ENCODE data around the gene DDX25. TPM values are rescaled to one million over a fixed set of nuclear protein-coding genes. Genes with fewer than 3 reads are reported as not detected.

DDX25 gene
- polyA plus RNA-seq, 1 donor (not counting 4 experiments of a cell fraction or from before 2014, with no cell fraction given), result 0.12 TPM

DNA sequence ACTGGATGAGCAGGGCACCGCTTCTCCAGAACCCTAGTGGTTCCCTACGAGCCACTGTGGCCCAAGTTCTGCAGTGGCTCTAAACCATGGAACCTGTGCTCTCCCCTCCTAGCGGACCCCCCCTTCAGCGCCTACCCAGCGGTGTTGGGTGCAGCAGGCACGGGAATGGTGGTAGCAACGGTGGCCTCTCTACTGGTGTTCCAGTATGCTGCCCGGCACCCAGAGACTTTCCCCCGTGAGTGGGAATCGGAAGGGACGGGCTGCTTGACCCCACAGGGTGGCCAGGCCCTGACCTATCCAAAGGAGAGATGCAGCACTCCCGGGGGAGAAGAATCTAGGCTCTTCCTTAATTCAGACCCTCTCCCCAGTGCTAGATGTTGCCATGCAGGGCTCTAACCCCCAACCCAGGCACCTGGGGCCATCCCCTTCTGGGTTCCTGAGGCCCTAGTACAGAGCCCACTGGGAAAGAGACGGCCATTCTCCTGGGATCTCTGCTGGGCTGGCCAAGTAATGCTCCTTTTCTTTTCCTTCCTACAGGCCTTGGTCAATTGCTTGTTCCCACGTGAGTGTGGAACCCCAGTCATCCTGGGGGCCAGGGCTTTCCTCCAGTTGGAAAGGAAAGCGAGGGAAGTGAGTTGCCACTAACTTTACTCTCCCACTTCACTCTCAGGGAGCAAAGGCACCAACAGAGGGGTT is 50.8 kb downstream of the DDX25 start:
- Histone ChIP-seq H3K9me3 (ENCODE audit: control insufficient read depth, low read depth, low read length) (no peaks in the 10 kb centered on the region), H3K36me3 (ENCODE audit: control insufficient read depth in 2 of 2, extremely low read depth in 1 of 2, insufficient read depth in 2 of 2, low read length in 2 of 2) (no peaks in the 10 kb centered on the region), H3K79me2 (ENCODE audit: control insufficient read depth, insufficient read depth, low read length) (no peaks in the 10 kb centered on the region), H3K4me1 (ENCODE audit: control insufficient read depth, extremely low read depth, insufficient read depth, low read length) (peaks cover 22% of the 10 kb centered on the region), H2AFZ (ENCODE audit: control insufficient read depth, low read length) (no peak overlapping the region), H3K9me1 (ENCODE audit: control insufficient read depth, extremely low read depth, insufficient read depth, low read length) (no peaks in the 10 kb centered on the region), H3K4me3 (ENCODE audit: control insufficient read depth in 2 of 3, extremely low read depth in 1 of 3, insufficient read depth in 2 of 3, low read depth in 1 of 3, low read length in 3 of 3) (no peak overlapping the region), H3K9ac (ENCODE audit: control insufficient read depth, extremely low read depth, insufficient read depth, low read length) (no peak overlapping the region), H3K27ac (ENCODE audit: control insufficient read depth, insufficient read depth, low read length) (no peak overlapping the region), H4K20me1 (ENCODE audit: control insufficient read depth, extremely low read depth, insufficient read depth, low read length) (no peaks in the 10 kb centered on the region), H3K27me3 (ENCODE audit: control insufficient read depth, extremely low read depth, insufficient read depth, low read length) (peaks cover 4% of the 10 kb centered on the region), H3K4me2 (ENCODE audit: control insufficient read depth, extremely low read depth, insufficient read depth, low read depth, low read length) (no peak overlapping the region)
- dilution Hi-C loops (cut with MboI; ENCODE audit: extremely low pct_ligation_motif_present, low sequenced_read_pairs), result no loop called here
- DNase-seq (ENCODE audit: low read depth, low spot score) (no peak), FAIRE-seq (no peak)
- TF ChIP-seq, protein P1, sequence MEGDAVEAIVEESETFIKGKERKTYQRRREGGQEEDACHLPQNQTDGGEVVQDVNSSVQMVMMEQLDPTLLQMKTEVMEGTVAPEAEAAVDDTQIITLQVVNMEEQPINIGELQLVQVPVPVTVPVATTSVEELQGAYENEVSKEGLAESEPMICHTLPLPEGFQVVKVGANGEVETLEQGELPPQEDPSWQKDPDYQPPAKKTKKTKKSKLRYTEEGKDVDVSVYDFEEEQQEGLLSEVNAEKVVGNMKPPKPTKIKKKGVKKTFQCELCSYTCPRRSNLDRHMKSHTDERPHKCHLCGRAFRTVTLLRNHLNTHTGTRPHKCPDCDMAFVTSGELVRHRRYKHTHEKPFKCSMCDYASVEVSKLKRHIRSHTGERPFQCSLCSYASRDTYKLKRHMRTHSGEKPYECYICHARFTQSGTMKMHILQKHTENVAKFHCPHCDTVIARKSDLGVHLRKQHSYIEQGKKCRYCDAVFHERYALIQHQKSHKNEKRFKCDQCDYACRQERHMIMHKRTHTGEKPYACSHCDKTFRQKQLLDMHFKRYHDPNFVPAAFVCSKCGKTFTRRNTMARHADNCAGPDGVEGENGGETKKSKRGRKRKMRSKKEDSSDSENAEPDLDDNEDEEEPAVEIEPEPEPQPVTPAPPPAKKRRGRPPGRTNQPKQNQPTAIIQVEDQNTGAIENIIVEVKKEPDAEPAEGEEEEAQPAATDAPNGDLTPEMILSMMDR (optimal IDR thresholded peaks at IDR 0.05 in 1 of 3, IDR thresholded peaks at IDR 0.05 in 1 of 3, conservative IDR thresholded peaks at IDR 0.05 in 1 of 3; ENCODE audit: extremely low read depth in 1 of 3, insufficient read depth in 2 of 3, low read length in 3 of 3), result no peak
- no peak for TF ChIP-seq EZH2 (IDR thresholded peaks at IDR 0.05; ENCODE audit: low read length)

DNA sequence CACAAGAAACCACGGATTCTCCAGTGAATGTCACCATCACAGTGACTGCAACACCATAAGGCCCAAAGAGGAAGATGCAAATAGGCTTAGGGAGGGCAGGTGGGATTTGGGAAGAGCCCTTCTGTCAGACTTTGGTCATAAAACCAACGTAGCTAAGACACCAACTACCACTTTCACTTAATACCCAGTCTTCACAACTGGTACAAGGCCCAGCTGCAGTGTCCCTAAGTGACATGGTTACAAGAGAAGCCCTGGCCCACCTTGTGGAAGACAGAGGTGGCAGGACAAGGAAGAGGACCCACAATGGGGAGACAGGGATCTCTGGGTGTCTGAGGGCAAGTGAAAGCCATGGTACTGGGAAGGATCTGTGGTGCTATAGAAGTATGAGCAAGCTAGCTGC is 51.5 kb downstream of the DDX25 start:
- Histone ChIP-seq H3K9ac (ENCODE audit: control insufficient read depth, extremely low read depth, insufficient read depth, low read length) (no peak overlapping the region), H3K36me3 (ENCODE audit: control insufficient read depth in 2 of 2, extremely low read depth in 1 of 2, insufficient read depth in 2 of 2, low read length in 2 of 2) (no peaks in the 10 kb centered on the region), H3K4me1 (ENCODE audit: control insufficient read depth, extremely low read depth, insufficient read depth, low read length) (peaks cover 22% of the 10 kb centered on the region), H3K4me2 (ENCODE audit: control insufficient read depth, extremely low read depth, insufficient read depth, low read depth, low read length) (no peak overlapping the region), H3K9me3 (ENCODE audit: control insufficient read depth, low read depth, low read length) (no peaks in the 10 kb centered on the region), H3K79me2 (ENCODE audit: control insufficient read depth, insufficient read depth, low read length) (no peaks in the 10 kb centered on the region), H2AFZ (ENCODE audit: control insufficient read depth, low read length) (no peak overlapping the region), H4K20me1 (ENCODE audit: control insufficient read depth, extremely low read depth, insufficient read depth, low read length) (no peaks in the 10 kb centered on the region), H3K27ac (ENCODE audit: control insufficient read depth, insufficient read depth, low read length) (no peak overlapping the region), H3K9me1 (ENCODE audit: control insufficient read depth, extremely low read depth, insufficient read depth, low read length) (no peaks in the 10 kb centered on the region), H3K27me3 (ENCODE audit: control insufficient read depth, extremely low read depth, insufficient read depth, low read length) (peaks cover 4% of the 10 kb centered on the region), H3K4me3 (ENCODE audit: control insufficient read depth in 2 of 3, extremely low read depth in 1 of 3, insufficient read depth in 2 of 3, low read depth in 1 of 3, low read length in 3 of 3) (no peak overlapping the region)
- TF ChIP-seq EZH2 (IDR thresholded peaks at IDR 0.05; ENCODE audit: low read length), result no peak
- TF ChIP-seq, protein P1 (optimal IDR thresholded peaks at IDR 0.05 in 1 of 3, IDR thresholded peaks at IDR 0.05 in 1 of 3, conservative IDR thresholded peaks at IDR 0.05 in 1 of 3; ENCODE audit: extremely low read depth in 1 of 3, insufficient read depth in 2 of 3, low read length in 3 of 3), result no peak
- dilution Hi-C loops (cut with MboI; ENCODE audit: extremely low pct_ligation_motif_present, low sequenced_read_pairs), result no loop called here
- no peak for DNase-seq (ENCODE audit: low read depth, low spot score)
- FAIRE-seq, result no peak
